HG02759 (cell line): ENCODE data around the gene LRRTM4.
"Not testable (repeated sequence)": the region's sequence is repeated elsewhere in the genome, so short reads cannot be mapped to it uniquely, and the experiment has no call there.

Source experiments
- ATAC-seq: cut with Tn5 transposase; IDR thresholded peaks from one replicate; pipeline ENCODE4 v1.9.1; 2021; ENCODE audit warnings: mild to moderate bottlenecking, moderate library complexity; ENCODE audit not compliant: unreplicated experiment

The LRRTM4 gene

GRCh38 chr2:77179297-77179696, 342.9 kb downstream of the LRRTM4 start:
- no peak for ATAC-seq

GRCh38 chr2:77175266-77175780, 346.9 kb downstream of the LRRTM4 start:
- not testable (repeated sequence) for ATAC-seq

GRCh38 chr2:77169426-77169825, 352.8 kb downstream of the LRRTM4 start:
- ATAC-seq: no peak

- ATAC-seq: not testable (repeated sequence)
These were observed 358.2 kb downstream of the LRRTM4 start for GRCh38 chr2:77164021-77164420.

- ATAC-seq: no peak
These were observed 361.2 kb downstream of the LRRTM4 start for GRCh38 chr2:77161009-77161408.

- no peak for ATAC-seq
These were observed 365.6 kb downstream of the LRRTM4 start for GRCh38 chr2:77156599-77156998.

GRCh38 chr2:77155511-77155910, 366.7 kb downstream of the LRRTM4 start:
- no peak for ATAC-seq

GRCh38 chr2:77149565-77149964, 372.6 kb downstream of the LRRTM4 start:
- ATAC-seq: no peak

- ATAC-seq: no peak
These were observed 375.0 kb downstream of the LRRTM4 start for GRCh38 chr2:77147153-77147552.

- no peak for ATAC-seq
These were observed 377.4 kb downstream of the LRRTM4 start for GRCh38 chr2:77144772-77145171.

GRCh38 chr2:77142141-77142540, 380.0 kb downstream of the LRRTM4 start:
- no peak for ATAC-seq

- ATAC-seq: not testable (repeated sequence)
These were observed 393.7 kb downstream of the LRRTM4 start for GRCh38 chr2:77128479-77128878.

- no peak for ATAC-seq
These were observed 394.8 kb downstream of the LRRTM4 start for GRCh38 chr2:77127345-77127744.

GRCh38 chr2:77121518-77121917, 400.7 kb downstream of the LRRTM4 start:
- no peak for ATAC-seq

GRCh38 chr2:77119333-77119732, 402.8 kb downstream of the LRRTM4 start:
- ATAC-seq: no peak

- no peak for ATAC-seq
These were observed 413.3 kb downstream of the LRRTM4 start for GRCh38 chr2:77108915-77109314.

GRCh38 chr2:77105008-77105407, 417.2 kb downstream of the LRRTM4 start:
- no peak for ATAC-seq

GRCh38 chr2:77104554-77104953, 417.6 kb downstream of the LRRTM4 start:
- ATAC-seq: no peak

- no peak for ATAC-seq
These were observed 419.2 kb downstream of the LRRTM4 start for GRCh38 chr2:77102927-77103326.

GRCh38 chr2:77101796-77102452, 420.3 kb downstream of the LRRTM4 start:
- no peak for ATAC-seq

- ATAC-seq: no peak
These were observed 422.2 kb downstream of the LRRTM4 start for GRCh38 chr2:77099961-77100360.

- ATAC-seq: not testable (repeated sequence)
These were observed 426.7 kb downstream of the LRRTM4 start for GRCh38 chr2:77095525-77095924.

- ATAC-seq: no peak
These were observed 427.1 kb downstream of the LRRTM4 start for GRCh38 chr2:77095096-77095495.
